AG10803 (cell line): Measurements from ENCODE around the gene STXBP3.

Source experiments
- DNase-seq: peaks from one replicate; pipeline ENCODE4 v3.0.0; 2010; ENCODE audit warnings: low read depth
- H3K4me3 ChIP-seq: 2 replicates; pipeline ENCODE4 v1.5.1; 2011; ENCODE audit warnings: mild to moderate bottlenecking, low read length, control low read depth
- CTCF ChIP-seq: conservative IDR thresholded peaks from 2 replicates; pipeline ENCODE4 v1.5.1; 2011; ENCODE audit warnings: mild to moderate bottlenecking, low read length, control low read depth, inconsistent platforms

The STXBP3 gene

DNA sequence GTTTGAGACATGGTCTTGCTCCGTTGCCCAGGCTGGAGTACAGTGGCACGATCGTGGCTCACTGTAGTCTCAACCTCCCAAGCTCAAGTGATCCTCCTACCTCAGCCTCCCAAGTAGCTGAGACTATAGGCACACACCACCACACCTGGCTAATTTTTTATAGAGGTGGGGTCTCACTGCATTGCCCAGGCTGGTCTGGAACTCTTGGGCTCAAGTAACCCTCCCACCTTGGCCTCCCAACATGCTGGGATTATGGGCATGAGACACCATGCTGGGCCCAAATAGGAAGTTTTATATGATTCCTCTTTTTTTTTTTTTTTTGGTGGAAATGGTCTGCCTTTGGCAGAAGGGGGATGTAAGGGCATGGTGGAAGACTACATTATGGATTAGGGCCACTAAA, 39.8 kb upstream of the STXBP3 start:
- H3K4me3 ChIP-seq = no peak overlapping the region
- TF ChIP-seq CTCF = no peak
- DNase-seq = no peak

DNA sequence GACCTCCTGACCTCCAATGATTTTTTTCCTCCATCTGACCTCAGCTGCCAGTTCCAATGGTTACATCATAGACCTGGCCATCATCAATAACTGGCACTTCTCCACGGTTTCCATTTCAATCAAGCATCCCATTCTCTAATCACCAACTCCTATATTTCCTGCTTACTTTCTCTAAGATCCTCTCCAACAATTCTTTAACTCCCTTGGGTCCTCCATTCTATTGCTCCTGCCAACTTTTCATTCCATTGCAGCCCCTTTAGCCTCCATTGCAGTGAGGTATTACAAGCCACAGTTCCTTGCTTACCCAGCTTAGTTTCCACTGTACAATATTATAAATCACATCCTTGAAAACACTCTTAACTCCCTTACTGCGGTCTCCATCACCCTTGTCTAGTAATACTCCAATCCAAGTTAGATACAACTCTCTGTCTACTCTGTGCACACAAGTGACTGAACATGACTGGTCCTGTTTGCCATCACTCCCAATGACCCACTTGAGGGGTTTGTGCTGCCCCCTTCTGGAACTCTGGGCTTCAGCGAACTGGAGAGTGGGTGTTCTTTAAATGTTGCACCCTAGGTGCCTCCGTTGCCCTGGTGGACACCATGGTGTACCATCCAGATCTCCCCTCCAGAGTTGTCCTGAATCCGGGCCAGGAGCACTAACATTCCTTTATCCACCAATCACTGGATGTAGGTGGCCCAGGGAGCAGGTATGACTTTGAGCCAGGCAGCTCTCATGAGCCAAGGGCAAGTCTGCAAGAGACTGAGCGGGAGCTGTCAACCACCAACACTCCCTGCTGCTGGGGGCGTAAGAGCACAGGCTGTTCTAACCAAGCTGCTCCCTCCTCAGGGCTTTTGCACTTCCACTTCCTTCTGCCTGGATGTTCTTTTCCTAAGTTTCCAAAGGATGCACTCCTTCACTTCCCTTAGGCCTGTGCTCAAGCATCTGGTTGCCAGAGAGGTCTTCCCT, 37.5 kb upstream of the STXBP3 start:
- TF ChIP-seq CTCF = 0 out of 2 replicates have a peak, but pooled peaks have one; percentile 11
- no peak for DNase-seq

DNA sequence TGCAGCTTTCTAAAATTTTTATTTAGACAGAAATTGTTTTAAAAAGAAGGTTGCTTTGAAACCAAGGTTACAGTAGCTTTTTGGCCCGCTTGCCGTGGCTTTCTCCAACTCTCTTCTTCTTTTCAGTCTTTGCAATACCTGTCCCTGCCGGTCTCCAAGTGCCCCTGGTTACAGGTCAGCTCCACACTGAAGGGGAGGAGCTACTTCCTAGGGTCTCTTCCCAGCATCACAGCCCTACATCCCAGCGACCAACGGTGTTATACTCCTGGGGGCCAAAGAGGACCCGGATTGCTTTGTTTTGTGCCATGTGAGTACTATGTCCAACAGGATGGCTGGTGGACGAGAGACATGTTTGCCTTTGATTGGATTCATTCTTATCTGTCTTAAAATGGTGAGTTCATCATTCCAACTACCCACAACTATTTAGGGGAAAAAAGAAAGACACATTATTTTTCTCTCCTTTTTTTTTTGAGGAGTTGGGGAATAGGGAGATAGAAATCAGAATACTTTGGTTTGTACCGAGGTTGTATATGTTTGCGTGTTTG, 33.8 kb upstream of the STXBP3 start, which contains the start of gene FNDC7:
FNDC7 (plus strand) TSS at position 303 of the 545 bp plus-strand sequence; CDS start at position 329, 26 bp downstream.
- no peak for DNase-seq
- no peak for TF ChIP-seq CTCF
- no peak within 1 kb of the TSS for H3K4me3 ChIP-seq

More for the DNA sequence above, 37.5 kb upstream of the STXBP3 start:
- H3K4me3 ChIP-seq = no peak overlapping the region

- no peak for TF ChIP-seq CTCF
- no peak for DNase-seq
- H3K4me3 ChIP-seq = no peak overlapping the region
These were observed 30.5 kb upstream of the STXBP3 start for GRCh38 chr1:108715932-108716331.

DNA sequence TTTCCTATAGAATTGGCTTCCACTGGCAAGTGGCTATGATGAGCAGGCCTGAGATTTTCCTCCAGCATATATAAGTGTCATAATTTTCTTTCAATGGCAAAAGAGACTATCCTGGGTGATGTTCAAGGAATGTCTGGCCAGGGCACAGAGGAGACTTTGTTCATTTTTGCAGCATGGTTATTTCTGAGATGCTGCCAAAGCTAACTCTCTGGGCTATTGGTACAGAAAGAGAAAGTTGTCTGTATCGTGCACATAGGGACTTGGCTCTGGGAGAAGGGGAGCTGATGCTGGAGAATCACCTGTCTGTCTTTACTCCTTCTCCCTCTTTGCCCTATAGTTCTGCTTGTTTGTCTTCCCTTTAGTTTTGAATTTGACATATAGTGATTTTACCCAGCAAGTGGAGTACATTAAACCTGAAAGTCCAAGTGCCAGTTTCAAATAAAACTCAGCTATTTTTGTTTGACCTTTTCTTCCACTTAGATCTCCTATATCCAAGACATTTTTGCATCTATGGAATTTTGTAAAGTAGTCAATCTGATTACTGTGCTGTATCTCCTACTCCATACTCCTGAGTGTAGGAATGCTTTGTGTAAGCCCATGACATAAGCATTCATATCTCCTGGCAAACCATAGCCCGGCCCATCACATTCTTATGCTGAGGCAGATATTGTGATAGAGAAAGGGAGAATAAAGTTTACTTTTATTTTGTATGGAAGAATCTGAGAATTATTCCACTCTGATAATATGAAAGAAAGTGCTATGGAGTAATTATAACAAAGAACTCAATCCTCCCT, 29.8 kb upstream of the STXBP3 start:
- no peak for TF ChIP-seq CTCF
- DNase-seq = peak; percentile 31
- no peak overlapping the region for H3K4me3 ChIP-seq

GRCh38 chr1:108717774-108718316, 28.6 kb upstream of the STXBP3 start:
- DNase-seq = no peak
- TF ChIP-seq CTCF = no peak
- no peak overlapping the region for H3K4me3 ChIP-seq
